GM21723 (cell line): ENCODE results near the gene OPCML.

Experiments used
- ATAC-seq: cut with Tn5 transposase; IDR thresholded peaks from one replicate; pipeline ENCODE4 v1.9.1; 2021; ENCODE audit warnings: mild to moderate bottlenecking, moderate library complexity; ENCODE audit not compliant: unreplicated experiment

The OPCML gene

DNA sequence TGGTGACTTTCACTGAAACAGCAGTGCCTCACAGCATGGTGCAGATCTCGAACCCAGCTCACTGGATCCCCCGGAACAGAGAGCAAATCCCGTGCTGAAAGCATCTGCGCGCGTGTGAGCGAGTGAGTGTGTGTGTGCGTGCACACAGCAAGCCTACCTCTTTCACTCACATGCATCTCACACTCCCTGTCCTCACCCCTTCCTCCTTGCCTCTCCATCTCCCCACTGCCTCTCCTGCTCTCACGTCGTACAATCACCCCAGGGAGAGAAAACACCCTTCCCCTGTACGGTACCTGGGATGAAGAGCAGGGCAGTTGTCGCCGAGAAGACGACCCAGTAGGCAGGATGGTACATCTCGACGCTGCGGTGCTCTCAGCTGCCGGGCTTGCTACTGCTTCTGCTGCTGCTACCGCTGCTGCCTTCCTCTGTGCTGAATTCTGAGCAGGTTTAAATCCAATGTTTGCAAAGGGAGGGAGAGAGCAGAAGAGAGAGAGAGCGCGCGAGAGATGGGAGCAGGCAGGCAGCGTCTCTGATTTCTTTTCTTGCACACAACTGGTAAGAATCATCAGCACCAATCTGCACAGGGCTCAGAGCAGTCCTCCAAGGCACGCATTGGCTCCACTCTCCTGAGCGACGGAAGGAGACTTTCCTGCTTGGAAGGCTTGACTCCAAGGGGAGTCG lies at the start of gene OPCML:
Gene OPCML (minus strand): TSS at position 531 of the 681 bp plus-strand sequence.
- ATAC-seq, result no peak

GRCh38 chr11:133581091-133581490 lies 48.8 kb upstream of the OPCML start:
- ATAC-seq, result no peak

DNA sequence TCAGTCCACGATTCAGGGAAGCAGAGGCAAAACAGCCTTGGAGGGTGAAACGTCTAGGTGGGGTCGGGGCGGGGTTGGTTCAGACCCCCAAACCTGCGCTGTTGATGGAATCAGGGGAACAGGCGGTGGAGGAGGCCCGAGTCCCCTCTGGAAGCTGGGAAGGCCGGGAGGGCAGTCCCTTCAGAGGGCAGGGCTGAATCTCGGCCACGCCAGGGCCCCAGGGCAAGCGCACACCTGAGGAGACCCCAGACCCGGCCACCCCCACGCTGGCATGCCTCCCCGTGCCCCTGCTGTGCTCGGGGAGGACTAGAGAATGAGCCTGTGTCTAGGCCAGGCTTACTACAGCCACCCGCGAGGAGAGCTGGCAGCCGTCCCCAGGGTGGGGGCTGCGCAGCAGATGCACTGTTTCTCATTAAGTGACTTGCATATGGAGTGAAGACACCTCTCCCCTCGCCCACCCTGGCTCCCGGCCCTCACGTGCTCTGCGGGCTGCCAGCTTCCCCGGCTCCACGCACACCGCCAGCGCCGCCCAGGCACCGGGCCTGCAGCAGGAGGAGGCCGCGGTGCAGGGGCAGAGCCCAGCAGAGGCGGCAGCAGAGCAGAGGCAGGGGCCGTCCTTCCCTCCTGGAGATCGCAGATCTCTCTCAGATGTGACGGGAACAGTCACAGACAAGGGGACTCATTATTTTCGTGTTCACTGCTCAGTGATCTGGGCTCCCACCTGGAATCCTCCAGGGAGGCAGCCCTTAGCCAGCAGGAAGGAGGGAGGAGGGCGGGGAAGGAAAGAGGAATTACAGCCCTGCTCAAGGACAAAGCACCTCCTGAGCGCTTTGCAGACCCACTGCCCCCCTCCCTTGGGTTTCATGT lies 47.1 kb upstream of the OPCML start:
- ATAC-seq, result no peak

GRCh38 chr11:133577403-133577802 lies 45.1 kb upstream of the OPCML start:
- ATAC-seq, result no peak

- ATAC-seq, result no peak
Observed at GRCh38 chr11:133576351-133576750, 44.0 kb upstream of the OPCML start.

DNA sequence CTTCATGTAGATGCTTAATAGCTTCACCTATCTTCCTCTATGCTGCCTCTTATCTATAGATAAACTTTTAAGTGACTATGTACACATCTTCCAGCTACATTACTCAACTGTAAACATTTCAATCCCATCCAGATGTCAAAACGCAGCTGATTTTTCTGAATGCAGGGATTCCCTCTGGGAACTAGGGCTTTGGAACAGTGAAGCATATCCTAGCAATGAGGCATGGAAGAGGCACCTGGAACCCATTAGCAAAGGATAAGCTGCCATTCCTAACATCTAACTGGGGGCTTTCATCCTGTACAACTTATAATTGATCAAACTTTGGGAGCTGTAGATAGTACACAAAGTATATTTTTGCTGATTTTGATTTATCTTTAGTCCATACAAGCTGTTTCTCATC lies 40.8 kb upstream of the OPCML start:
- no peak for ATAC-seq

DNA sequence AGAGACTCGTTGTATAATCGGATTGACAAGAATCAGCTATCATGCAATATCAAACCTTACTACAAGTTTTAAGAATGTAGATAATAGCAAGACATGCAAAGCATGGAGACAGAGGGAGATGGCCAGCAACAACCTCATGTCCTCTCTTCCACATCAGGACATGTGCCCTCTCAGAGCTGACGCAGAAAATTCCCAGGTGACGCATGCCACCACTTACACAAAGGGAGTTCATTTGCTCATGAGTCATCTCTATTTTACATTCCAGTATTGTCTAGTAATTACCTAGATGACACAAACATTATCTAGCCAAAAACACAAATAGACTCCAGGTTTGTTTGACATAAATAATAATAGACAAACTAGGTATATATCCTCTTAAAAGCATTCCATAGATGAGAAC lies 38.1 kb upstream of the OPCML start:
- ATAC-seq, result no peak

DNA sequence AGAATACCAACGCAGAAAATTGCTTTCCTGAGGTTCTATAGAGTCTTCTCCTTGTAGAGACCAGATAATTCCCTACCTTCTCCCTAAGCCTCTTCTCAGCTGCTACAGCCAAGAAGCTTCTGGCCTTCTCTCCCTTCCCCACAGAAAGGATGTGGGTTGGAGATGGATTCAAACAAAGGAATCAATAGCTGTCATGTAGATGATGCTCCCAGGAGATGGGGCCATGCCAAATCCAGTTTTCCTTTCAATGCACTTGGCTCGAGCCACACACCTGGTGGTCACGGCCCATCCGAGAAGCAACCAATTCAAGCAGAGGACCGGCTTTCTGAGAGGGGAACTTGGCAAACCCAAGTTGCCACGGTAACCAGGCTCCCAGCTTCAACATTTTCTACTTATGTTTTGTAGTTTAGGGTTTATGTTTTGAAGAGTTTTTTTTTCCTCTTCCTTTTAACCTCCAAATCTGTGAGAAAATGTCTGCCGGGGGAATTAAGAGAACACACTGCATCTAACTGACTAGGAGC lies 31.3 kb upstream of the OPCML start:
- no peak for ATAC-seq

DNA sequence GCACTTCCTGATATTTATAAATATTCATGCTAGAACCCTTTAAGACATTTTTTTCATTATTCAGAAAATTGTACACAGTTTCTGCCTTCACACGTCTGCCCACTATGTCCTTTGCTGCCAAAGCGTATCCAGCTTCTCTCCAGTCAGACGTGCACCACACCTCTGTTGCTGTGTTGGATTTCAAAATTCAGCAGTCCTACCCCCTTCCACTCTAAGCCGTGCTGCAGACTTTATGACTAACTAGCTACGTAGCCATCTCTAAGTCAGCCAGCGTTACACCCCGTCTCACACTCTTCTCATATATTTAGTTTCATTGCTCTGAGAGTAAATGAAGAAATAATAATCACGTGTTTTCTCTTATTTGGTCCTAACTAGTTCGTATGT lies 28.2 kb upstream of the OPCML start:
- no peak for ATAC-seq

DNA sequence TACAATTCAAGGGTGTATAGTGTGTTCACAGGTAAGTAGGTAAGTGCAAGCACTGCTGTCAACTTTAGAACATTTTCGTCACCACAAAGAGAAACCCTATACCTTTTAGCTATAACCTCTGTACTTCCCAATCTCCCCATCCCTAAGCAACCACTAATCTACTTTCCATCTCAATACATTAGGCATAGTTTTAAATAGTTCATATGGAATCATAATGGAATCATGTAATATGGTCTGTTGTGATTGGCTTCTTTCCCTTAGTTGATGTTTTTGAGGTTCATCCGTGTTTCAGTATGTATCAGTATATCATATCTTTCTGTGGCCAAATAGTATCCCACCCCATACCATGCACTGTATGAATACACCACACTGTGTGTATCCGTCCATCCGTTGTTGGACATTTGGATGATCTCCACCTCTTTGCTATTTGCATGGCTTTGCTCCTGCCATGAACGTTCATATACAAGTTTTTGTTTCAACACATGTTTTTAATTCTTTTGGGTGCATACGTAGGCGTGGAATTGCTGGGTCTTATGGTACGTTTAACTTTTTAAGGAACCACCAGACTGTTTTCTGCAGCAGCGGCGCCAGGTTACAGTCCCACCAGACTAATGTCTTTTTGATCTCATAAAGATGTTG lies 27.7 kb upstream of the OPCML start:
- ATAC-seq, result no peak

GRCh38 chr11:133559382-133559781 lies 27.1 kb upstream of the OPCML start:
- ATAC-seq, result no peak

- no peak for ATAC-seq
Observed at GRCh38 chr11:133555034-133555433, 22.7 kb upstream of the OPCML start.

- ATAC-seq, result no peak
Observed at GRCh38 chr11:133553885-133554740, 21.8 kb upstream of the OPCML start.

- no peak for ATAC-seq
Observed at GRCh38 chr11:133552938-133553337, 20.6 kb upstream of the OPCML start.

- ATAC-seq, result no peak
Observed at GRCh38 chr11:133551064-133551463, 18.8 kb upstream of the OPCML start.

- no peak for ATAC-seq
Observed at GRCh38 chr11:133549826-133550225, 17.5 kb upstream of the OPCML start.

DNA sequence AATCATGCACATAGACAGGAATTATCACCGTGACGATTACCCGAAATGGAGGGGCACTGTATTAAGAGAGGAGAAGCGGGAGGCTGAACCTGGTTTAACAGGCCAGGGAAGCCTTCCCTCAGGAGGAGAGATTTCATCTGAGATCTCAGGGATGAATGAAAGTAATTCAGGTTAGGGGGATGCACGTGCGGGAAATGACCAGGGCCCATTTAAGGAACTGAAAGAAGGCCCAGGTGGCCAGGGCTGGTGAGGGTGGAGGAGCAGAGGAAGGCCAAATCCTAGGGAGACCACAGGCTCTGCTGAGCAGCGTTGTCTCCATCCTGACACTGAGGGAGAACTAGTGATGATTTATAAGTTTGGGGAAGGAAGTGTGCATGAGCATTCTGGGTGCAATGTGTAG lies 16.3 kb upstream of the OPCML start:
- ATAC-seq, result no peak

- no peak for ATAC-seq
Observed at GRCh38 chr11:133547808-133548494, 15.7 kb upstream of the OPCML start.

DNA sequence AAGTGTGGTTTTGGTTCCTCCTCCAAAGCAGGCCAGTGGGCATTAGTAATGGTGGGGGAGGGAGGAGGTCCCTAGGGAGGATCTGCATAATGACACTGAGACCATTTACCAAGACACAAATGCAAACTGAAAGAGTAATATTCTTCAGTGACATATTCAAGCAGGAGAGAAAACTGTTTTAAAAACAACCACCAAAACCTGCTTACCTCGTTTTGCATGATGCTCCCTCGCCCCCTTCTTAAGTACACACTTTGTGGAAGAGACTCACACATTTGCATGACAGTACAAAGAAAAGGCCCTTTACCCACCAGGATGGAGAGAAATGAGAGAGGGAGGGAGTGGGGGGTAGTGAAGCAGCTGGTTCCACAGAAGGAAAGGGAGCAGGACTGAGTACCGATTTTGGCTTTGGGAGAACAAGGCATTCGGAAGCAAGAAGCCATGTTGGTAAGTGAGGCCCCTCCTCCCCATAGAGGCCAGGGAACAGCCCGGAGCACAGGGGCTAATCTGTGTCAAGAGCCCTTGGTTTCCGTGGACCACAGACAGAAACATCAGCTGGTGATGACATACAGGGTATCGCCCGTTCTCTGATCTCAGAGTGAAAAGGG lies 13.0 kb upstream of the OPCML start:
- ATAC-seq, result no peak

DNA sequence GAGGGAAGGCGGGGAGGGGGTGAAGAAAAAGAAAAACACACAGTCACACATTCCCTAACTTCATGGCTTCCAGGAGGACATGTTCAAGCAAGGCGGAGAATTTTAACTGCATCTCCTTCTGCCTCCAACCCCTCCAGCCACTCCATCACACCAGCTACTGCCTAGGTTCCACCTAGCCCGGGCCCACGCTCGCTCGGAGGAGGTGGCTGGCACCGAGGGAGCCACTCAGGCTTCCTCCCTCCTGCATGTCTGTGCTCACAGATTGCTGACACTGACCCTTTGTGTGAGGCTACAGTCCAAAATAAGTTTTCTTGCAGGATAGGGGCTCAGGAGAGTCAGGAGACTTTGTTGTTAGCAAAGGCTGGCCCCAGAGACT lies 9.4 kb upstream of the OPCML start:
- no peak for ATAC-seq
